ENCODE results near the gene IL1R1.

DNA sequence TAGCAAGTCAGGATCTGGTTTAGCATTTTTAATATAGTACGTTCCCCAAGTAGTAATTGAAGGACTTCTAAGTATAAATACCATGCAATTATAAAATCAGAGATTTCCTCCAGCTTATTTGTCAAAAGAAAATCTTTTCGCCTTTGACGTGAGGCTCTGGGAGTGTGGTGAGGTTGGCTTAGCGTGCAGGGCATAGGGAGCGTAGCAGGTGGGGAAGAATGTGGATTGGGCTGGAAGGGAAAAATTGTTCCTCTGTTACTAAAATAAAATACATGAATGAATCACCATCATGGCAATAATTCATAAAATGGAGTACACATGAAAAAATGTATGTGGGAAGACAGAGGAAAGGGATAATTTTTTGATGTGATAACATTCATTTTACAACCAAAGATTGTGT lies 38.8 kb downstream of the IL1R1 start:
- TF ChIP-seq, protein P1, sequence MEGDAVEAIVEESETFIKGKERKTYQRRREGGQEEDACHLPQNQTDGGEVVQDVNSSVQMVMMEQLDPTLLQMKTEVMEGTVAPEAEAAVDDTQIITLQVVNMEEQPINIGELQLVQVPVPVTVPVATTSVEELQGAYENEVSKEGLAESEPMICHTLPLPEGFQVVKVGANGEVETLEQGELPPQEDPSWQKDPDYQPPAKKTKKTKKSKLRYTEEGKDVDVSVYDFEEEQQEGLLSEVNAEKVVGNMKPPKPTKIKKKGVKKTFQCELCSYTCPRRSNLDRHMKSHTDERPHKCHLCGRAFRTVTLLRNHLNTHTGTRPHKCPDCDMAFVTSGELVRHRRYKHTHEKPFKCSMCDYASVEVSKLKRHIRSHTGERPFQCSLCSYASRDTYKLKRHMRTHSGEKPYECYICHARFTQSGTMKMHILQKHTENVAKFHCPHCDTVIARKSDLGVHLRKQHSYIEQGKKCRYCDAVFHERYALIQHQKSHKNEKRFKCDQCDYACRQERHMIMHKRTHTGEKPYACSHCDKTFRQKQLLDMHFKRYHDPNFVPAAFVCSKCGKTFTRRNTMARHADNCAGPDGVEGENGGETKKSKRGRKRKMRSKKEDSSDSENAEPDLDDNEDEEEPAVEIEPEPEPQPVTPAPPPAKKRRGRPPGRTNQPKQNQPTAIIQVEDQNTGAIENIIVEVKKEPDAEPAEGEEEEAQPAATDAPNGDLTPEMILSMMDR (IDR thresholded peaks at IDR 0.05; ENCODE audit: low read depth, low read length), result no peak
- TF ChIP-seq POLR2A (IDR thresholded peaks at IDR 0.05; ENCODE audit: extremely low read depth, insufficient read length), result no peak
- TF ChIP-seq, protein P2, sequence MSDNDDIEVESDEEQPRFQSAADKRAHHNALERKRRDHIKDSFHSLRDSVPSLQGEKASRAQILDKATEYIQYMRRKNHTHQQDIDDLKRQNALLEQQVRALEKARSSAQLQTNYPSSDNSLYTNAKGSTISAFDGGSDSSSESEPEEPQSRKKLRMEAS (IDR thresholded peaks at IDR 0.05; ENCODE audit: low read depth, low read length), result no peak
